A549 (cell line): Measurements from ENCODE around the gene HTR5A. TPM values are rescaled to one million over a fixed set of nuclear protein-coding genes. Genes with fewer than 3 reads are reported as not detected.

Source experiments
- ATAC-seq, 2 experiments: fragments of 200-7000 bp in 1 of 2; fragments of >200 bp in 1 of 2; cut with Nextera tagmentation in 1 of 2; cut with Tn5 transposase in 1 of 2; 3 replicates each; pipeline versions ENCODE4 v1.8.0 to v1.9.1; 2018 to 2020; ENCODE audit warnings: mild to moderate bottlenecking in 1 of 2, moderate library complexity in 1 of 2
- CTCF ChIA-PET: fragments of 300-600 bp; sonication (Branson Sonifier 250); formaldehyde crosslinking; extraction: SDS; loops from one replicate; lab custom pipeline; 2021; ENCODE audit warnings: antibody characterized with exemption, inconsistent platforms; lab: Yijun Ruan, JAX
- POLR2A ChIA-PET: fragments of 350-600 bp; formaldehyde crosslinking; extraction: SDS; loops from one replicate; lab custom pipeline; 2021; ENCODE audit warnings: antibody characterized with exemption, inconsistent platforms; lab: Yijun Ruan, JAX
- DNase-seq, 2 experiments: peaks; one replicate each; pipeline versions ENCODE4 v3.0.0 to v3.0.0-alpha.2; 2011 to 2016; ENCODE audit warnings: low read depth in 1 of 2, low spot score in 1 of 2
- FAIRE-seq: peaks from 2 replicates; lab custom pipeline; 2011; peaks lifted over from hg19 to GRCh38; lab: Jason Lieb, UNC
- H3K27ac ChIP-seq, 2 experiments: fragments of >200 bp; sonication (Bioruptor Twin); formaldehyde crosslinking; 3 replicates each; pipeline ENCODE4 v1.5.1; 2016 to 2017
- H3K4me1 ChIP-seq: fragments of >200 bp; sonication (Bioruptor Twin); formaldehyde crosslinking; 3 replicates; pipeline ENCODE4 v1.6.1; 2016
- H3K4me2 ChIP-seq: fragments of >200 bp; sonication (Bioruptor Twin); formaldehyde crosslinking; 3 replicates; pipeline ENCODE4 v1.6.1; 2016
- H3K4me3 ChIP-seq: fragments of >200 bp; sonication (Bioruptor Twin); formaldehyde crosslinking; 3 replicates; pipeline ENCODE4 v1.5.1; 2016
- H3K9me3 ChIP-seq: fragments of >200 bp; sonication (Bioruptor Twin); formaldehyde crosslinking; 3 replicates; pipeline ENCODE4 v1.6.1; 2016
- BHLHE40 ChIP-seq: IDR thresholded peaks from 2 replicates; pipeline ENCODE4 v1.6.1; 2012; ENCODE audit warnings: low read depth, low read length, inconsistent platforms
- CHD2 ChIP-seq: fragments of 150-350 bp; IDR thresholded peaks from 2 replicates; pipeline ENCODE4 v1.6.1; 2014; ENCODE audit warnings: low read length; ENCODE audit not compliant: partially characterized antibody
- CHD4 ChIP-seq: fragments of 200-600 bp; sonication (generic); IDR thresholded peaks from 2 replicates; pipeline ENCODE4 v1.6.1; 2016; ENCODE audit warnings: antibody characterized with exemption, mild to moderate bottlenecking, borderline replicate concordance
- GATA3 ChIP-seq: IDR thresholded peaks from 2 replicates; pipeline ENCODE4 v1.6.1; 2012; ENCODE audit warnings: borderline replicate concordance
- HDAC2 ChIP-seq: fragments of 200-600 bp; sonication (generic); IDR thresholded peaks from 2 replicates; pipeline ENCODE4 v1.6.1; 2016
- HOXB13 ChIP-seq: fragments of 250-450 bp; sonication (Bioruptor Pico); IDR thresholded peaks from 2 replicates; pipeline ENCODE4 v1.5.0; 2020; ENCODE audit warnings: low read depth, mild to moderate bottlenecking, moderate library complexity
- JUN ChIP-seq, 2 experiments: fragments of >200 bp; sonication (Bioruptor Twin); formaldehyde crosslinking; IDR thresholded peaks; 2 replicates in 1 of 2; 3 replicates in 1 of 2; pipeline ENCODE4 v1.6.1; 2016 to 2017
- MYC ChIP-seq: IDR thresholded peaks from 2 replicates; pipeline ENCODE4 v1.6.1; 2012; ENCODE audit warnings: mild to moderate bottlenecking, inconsistent platforms, low read length, improper control_type of control experiment, borderline replicate concordance
- NFE2L2 ChIP-seq: fragments of 150-350 bp; conservative IDR thresholded peaks from 2 replicates; pipeline ENCODE4 v1.6.1; 2014; ENCODE audit warnings: low read length
- PHF8 ChIP-seq: fragments of 200-600 bp; sonication (generic); IDR thresholded peaks from 2 replicates; pipeline ENCODE4 v1.6.1; 2016; ENCODE audit warnings: low read depth, mild to moderate bottlenecking, antibody characterized with exemption, moderate library complexity, borderline replicate concordance
- POLR2AphosphoS2 ChIP-seq: conservative IDR thresholded peaks from 2 replicates; pipeline ENCODE4 v1.6.1; 2012; ENCODE audit warnings: low read length, improper control_type of control experiment, inconsistent platforms
- SMC3 ChIP-seq: fragments of >200 bp; sonication (Bioruptor Twin); formaldehyde crosslinking; IDR thresholded peaks from 3 replicates; pipeline ENCODE4 v1.6.1; 2018; ENCODE audit warnings: inconsistent platforms
- WGBS: methylation state at CpG from one replicate; pipeline ENCODE4 v1.1.6; 2017; ENCODE audit errors: missing lambda C conversion rate; 5-methylcytosine and 5-hydroxymethylcytosine counted together
- polyA plus RNA-seq, 4 experiments: library from polyadenylated mRNA; depleted of rRNA in 3 of 4; stranded (reverse); fragments of >200 nt; fragmentation: RNase III in 1 of 4; extraction: RNeasy Plus Mini Kit Qiagen cat#74134 plus additional on column Dnase treatment in 1 of 4; gene quantifications; 2 replicates in 3 of 4; 3 replicates in 1 of 4; pipeline ENCODE4 v1.2.3, GENCODE V29; 2011 to 2017
- TF ChIP-seq, protein P1 (sequence below): IDR thresholded peaks from 2 replicates; pipeline ENCODE4 v1.6.1; 2012
- TF ChIP-seq, protein P2 (sequence below): fragments of 250-450 bp; sonication (Bioruptor Pico); IDR thresholded peaks from 2 replicates; pipeline ENCODE4 v1.5.0; 2021; ENCODE audit warnings: mild to moderate bottlenecking, moderate library complexity, borderline replicate concordance
- TF ChIP-seq, protein P3 (sequence below): fragments of 450-650 bp; IDR thresholded peaks from 2 replicates; pipeline ENCODE4 v1.6.1; 2014; ENCODE audit warnings: antibody characterized with exemption
- TF ChIP-seq, protein P4 (sequence below): fragments of 250-450 bp; sonication (Bioruptor Pico); IDR thresholded peaks from 2 replicates; pipeline ENCODE4 v1.5.0; 2020; ENCODE audit warnings: low read depth, mild to moderate bottlenecking, moderate library complexity
- TF ChIP-seq, protein P5 (sequence below): fragments of >200 bp; sonication (Bioruptor Twin); formaldehyde crosslinking; IDR thresholded peaks from 2 replicates; pipeline ENCODE4 v1.6.1; 2016

The HTR5A gene
- polyA plus RNA-seq, 2 of the 4 experiments (the other 2 are of a cell fraction): not detected

DNA sequence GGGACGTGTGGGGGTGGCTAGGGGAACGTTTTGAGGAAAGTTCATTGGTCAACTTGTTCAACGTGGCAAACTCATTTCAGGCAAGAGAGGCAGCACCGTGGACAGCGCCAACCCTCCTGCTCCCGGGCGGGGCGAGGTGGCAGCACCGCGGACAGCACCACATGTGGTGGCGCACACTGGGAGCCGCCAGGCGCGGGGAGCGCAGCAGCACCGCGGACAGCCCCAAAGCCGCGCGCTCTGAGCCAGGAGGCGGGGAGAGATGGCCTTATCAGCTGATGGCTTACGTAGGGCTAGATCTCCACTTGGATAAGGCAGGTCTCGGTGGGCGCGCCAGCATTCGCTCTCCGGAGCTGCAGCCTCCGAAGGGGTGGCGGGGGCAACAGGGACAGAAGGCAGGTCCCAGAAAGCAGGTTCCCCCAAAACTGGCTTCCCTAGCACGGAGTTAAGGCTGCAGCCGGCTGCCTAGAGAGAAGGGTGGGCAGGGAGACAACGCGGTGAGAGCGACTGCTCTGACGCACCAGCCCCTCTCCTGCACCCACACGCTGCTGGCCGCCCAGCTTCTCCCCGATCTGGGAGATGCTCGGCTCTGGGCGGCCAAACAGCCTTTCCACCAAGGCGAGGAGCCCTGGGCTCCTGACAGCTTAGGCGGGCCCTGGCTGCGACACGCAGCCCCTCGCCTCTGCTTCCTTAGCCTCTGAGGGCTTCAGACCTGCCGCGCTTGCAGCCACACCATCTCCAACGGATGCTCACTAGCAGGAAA is at the start of gene HTR5A (continued):
- no peak for TF ChIP-seq PHF8

DNA sequence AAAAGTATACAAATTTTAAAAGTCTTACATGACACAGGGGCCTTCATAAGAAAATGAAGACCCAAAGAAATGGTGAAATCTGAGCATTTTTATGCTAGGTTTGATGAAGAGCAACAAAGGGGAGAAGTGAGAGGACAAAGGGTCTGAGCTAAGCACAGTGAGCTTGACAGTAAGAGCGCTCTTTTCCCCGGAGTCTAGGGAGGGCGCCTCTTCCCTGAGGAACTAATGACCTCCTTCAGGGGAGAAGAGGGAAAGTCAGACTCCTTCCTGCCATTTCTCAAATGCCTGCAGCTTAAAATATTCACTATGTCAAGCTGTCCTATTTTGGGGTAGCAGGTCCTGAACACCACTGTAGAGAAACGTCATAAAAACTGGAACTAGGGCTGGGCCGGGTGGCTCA is 49.1 kb upstream of the HTR5A start:
- ATAC-seq (peak in 1 of 2 experiments; percentile 54; a peak in 2 of 6 replicates), DNase-seq (no peak), FAIRE-seq (no peak)
- Histone ChIP-seq H3K9me3 (no peaks in the 10 kb centered on the region), H3K4me1 (no peaks in the 10 kb centered on the region), H3K4me2 (no peak overlapping the region), H3K27ac (no peak overlapping the region), H3K4me3 (no peak overlapping the region)
- WGBS: 23% methylated on average over 5 of the region's 5 CpGs
- TF ChIP-seq GATA3 (no peak), CHD4 (no peak)
- TF ChIP-seq, protein P1, sequence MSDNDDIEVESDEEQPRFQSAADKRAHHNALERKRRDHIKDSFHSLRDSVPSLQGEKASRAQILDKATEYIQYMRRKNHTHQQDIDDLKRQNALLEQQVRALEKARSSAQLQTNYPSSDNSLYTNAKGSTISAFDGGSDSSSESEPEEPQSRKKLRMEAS: no peak
- ChIA-PET CTCF (interaction anchor here (1.1 to 1.5 kb wide), 3 partner anchors 11 to 324 kb away, joined by 3 to 5 read pairs (median 4); no protein-coding TSS in a partner anchor), POLR2A (no interaction called here)

DNA sequence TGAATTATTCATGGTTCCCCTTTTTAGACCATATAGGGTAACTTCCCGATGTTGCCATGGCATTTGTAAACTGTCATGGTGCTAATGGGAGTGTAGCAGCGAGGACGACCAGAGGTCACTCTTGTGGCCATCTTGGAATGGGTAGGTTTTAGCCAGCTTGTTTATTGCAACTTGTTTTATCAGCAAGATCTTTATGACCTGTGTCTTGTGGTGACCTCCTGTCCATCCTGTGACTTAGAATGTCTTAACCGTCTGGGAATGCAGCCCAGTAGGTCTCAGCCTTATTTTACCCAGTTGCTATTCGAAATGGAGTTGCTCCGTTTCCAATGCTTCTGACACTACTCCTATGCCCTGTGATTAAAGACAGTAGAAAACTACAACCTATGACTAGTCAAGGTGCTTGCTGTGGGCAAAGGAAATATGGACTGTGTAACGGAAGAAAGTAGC is 48.4 kb upstream of the HTR5A start:
- POLR2A ChIA-PET: no interaction called here
- ATAC-seq (no peak), DNase-seq (no peak), FAIRE-seq (no peak)
- Histone ChIP-seq H3K4me2 (no peak overlapping the region), H3K4me3 (no peak overlapping the region), H3K27ac (no peak overlapping the region), H3K4me1 (no peaks in the 10 kb centered on the region), H3K9me3 (no peaks in the 10 kb centered on the region)
- CTCF ChIA-PET: interaction anchor here (1.1 to 1.5 kb wide), 3 partner anchors 11 to 323 kb away, joined by 3 to 5 read pairs (median 4); no protein-coding TSS in a partner anchor
- 33% methylated on average over 7 of the region's 7 CpGs for WGBS
- TF ChIP-seq HDAC2: no peak
- TF ChIP-seq, protein P2, sequence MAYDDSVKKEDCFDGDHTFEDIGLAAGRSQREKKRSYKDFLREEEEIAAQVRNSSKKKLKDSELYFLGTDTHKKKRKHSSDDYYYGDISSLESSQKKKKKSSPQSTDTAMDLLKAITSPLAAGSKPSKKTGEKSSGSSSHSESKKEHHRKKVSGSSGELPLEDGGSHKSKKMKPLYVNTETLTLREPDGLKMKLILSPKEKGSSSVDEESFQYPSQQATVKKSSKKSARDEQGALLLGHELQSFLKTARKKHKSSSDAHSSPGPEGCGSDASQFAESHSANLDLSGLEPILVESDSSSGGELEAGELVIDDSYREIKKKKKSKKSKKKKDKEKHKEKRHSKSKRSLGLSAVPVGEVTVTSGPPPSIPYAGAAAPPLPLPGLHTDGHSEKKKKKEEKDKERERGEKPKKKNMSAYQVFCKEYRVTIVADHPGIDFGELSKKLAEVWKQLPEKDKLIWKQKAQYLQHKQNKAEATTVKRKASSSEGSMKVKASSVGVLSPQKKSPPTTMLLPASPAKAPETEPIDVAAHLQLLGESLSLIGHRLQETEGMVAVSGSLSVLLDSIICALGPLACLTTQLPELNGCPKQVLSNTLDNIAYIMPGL (CRISPR knock-in tag): no peak
- no peak for TF ChIP-seq JUN (IDR thresholded peaks at IDR 0.05)
- TF ChIP-seq, protein P3, sequence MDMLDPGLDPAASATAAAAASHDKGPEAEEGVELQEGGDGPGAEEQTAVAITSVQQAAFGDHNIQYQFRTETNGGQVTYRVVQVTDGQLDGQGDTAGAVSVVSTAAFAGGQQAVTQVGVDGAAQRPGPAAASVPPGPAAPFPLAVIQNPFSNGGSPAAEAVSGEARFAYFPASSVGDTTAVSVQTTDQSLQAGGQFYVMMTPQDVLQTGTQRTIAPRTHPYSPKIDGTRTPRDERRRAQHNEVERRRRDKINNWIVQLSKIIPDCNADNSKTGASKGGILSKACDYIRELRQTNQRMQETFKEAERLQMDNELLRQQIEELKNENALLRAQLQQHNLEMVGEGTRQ: no peak
- TF ChIP-seq, protein P4, sequence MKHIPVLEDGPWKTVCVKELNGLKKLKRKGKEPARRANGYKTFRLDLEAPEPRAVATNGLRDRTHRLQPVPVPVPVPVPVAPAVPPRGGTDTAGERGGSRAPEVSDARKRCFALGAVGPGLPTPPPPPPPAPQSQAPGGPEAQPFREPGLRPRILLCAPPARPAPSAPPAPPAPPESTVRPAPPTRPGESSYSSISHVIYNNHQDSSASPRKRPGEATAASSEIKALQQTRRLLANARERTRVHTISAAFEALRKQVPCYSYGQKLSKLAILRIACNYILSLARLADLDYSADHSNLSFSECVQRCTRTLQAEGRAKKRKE (CRISPR knock-in tag): no peak
- no peak for TF ChIP-seq PHF8
- no peak for TF ChIP-seq GATA3

DNA sequence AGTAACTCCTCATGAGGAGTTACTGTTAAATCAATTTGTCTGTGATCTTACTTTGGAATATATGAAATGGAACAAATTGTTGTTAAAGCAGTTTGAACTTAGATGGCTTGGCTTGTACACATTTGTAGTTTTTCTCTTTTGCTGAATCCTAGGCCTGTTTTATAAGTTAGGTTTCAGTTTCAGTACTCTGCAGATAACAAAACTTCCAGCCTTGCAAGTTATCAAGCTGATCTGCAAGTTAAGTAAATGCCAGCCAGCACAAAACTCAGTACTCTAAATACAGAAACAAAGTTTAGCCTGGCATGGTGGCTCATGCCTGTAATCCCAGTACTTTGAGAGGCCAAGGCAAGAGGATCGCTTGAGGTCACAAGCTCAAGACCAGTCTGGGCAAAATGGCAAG is 42.2 kb upstream of the HTR5A start:
- DNase-seq (no peak), ATAC-seq (no peak), FAIRE-seq (no peak)
- ChIA-PET POLR2A (no interaction called here), CTCF (no interaction called here)
- 25% methylated on average over 1 of the region's 1 CpG for whole genome bisulfite sequencing
- H3K27ac ChIP-seq: no peak overlapping the region
- no peak overlapping the region for H3K4me3 ChIP-seq
- no peaks in the 10 kb centered on the region for H3K4me1 ChIP-seq
- 0 out of 3 replicates have a peak, but pooled peaks cover 3% of the 10 kb centered on the region for H3K9me3 ChIP-seq
- TF ChIP-seq, protein P5, sequence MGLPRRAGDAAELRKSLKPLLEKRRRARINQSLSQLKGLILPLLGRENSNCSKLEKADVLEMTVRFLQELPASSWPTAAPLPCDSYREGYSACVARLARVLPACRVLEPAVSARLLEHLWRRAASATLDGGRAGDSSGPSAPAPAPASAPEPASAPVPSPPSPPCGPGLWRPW: no peak
- TF ChIP-seq CHD2 (no peak), SMC3 (no peak), CHD4 (no peak), NFE2L2 (no peak), BHLHE40 (no peak), HOXB13 (CRISPR knock-in tag) (no peak), POLR2AphosphoS2 (no peak), MYC (no peak)
- TF ChIP-seq, protein P1: no peak
- no peak overlapping the region for H3K4me2 ChIP-seq
